CD8-positive, alpha-beta memory T cell (primary cell): ENCODE data around the gene CLASRP. TPM values are rescaled to one million over a fixed set of nuclear protein-coding genes. Genes with fewer than 3 reads are reported as not detected.

Experiments used
- CTCF ChIA-PET: fragments of 350-600 bp; sonication (Branson Sonifier 250); formaldehyde crosslinking; loops from one replicate; lab custom pipeline; 2021; ENCODE audit warnings: antibody characterized with exemption; lab: Charles Lee
- POLR2A ChIA-PET: fragments of 350-600 bp; sonication (Branson Sonifier 250); formaldehyde crosslinking; loops from one replicate; lab custom pipeline; 2021; ENCODE audit warnings: antibody characterized with exemption; lab: Charles Lee
- DNase-seq, 5 donors: peaks; one replicate each; pipeline versions ENCODE4 v3.0.0 to v3.0.0-alpha.2; 2020 to 2022; ENCODE audit warnings: mixed read lengths in 1 of 5
- H3K27ac ChIP-seq: one replicate; pipeline ENCODE4 v1.7.0; 2013; ENCODE audit warnings: low read depth, mild to moderate bottlenecking, low read length, moderate library complexity
- H3K27me3 ChIP-seq: 2 replicates; pipeline ENCODE4 v1.7.0; 2013; ENCODE audit warnings: low read length, mild to moderate bottlenecking; ENCODE audit not compliant: insufficient read depth, poor library complexity, severe bottlenecking
- H3K36me3 ChIP-seq: 2 replicates; pipeline ENCODE4 v1.7.0; 2013; ENCODE audit warnings: mild to moderate bottlenecking, low read length, moderate library complexity; ENCODE audit not compliant: insufficient read depth
- H3K4me1 ChIP-seq: 2 replicates; pipeline ENCODE4 v1.7.0; 2013; ENCODE audit warnings: mild to moderate bottlenecking, low read length, moderate library complexity; ENCODE audit not compliant: insufficient read depth
- H3K4me3 ChIP-seq: 2 replicates; pipeline ENCODE4 v1.7.0; 2013; ENCODE audit warnings: mild to moderate bottlenecking, low read length
- H3K9me3 ChIP-seq: 2 replicates; pipeline ENCODE4 v1.7.0; 2013; ENCODE audit warnings: mild to moderate bottlenecking, low read length
- H3K27ac Mint-ChIP-seq, 8 donors: one replicate each; pipeline ENCODE4 v1.8.0; 2020 to 2021; ENCODE audit warnings: mixed read lengths in 8 of 8, mild to moderate bottlenecking in 6 of 8, inconsistent platforms in 3 of 8, moderate library complexity in 3 of 8
- H3K27me3 Mint-ChIP-seq, 2 donors: one replicate each; pipeline ENCODE4 v1.8.0; 2020 to 2021; ENCODE audit warnings: mixed read lengths in 2 of 2, mild to moderate bottlenecking in 1 of 2, moderate library complexity in 1 of 2
- H3K36me3 Mint-ChIP-seq, 3 donors: one replicate each; pipeline ENCODE4 v1.8.0; 2020 to 2021; ENCODE audit warnings: mixed read lengths in 3 of 3, inconsistent platforms in 1 of 3, mild to moderate bottlenecking in 1 of 3
- H3K4me1 Mint-ChIP-seq, 3 donors: one replicate each; pipeline ENCODE4 v1.8.0; 2020 to 2021; ENCODE audit warnings: mixed read lengths in 3 of 3, inconsistent platforms in 1 of 3, mild to moderate bottlenecking in 1 of 3
- H3K4me3 Mint-ChIP-seq, 7 donors: one replicate each; pipeline ENCODE4 v1.8.0; 2020 to 2021; ENCODE audit warnings: mixed read lengths in 7 of 7, mild to moderate bottlenecking in 6 of 7, moderate library complexity in 4 of 7, inconsistent platforms in 2 of 7
- H3K9me3 Mint-ChIP-seq, 5 donors: one replicate each; pipeline ENCODE4 v1.8.0; 2020 to 2022; ENCODE audit warnings: mixed read lengths in 5 of 5, mild to moderate bottlenecking in 3 of 5, moderate library complexity in 2 of 5, inconsistent platforms in 1 of 5
- polyA plus RNA-seq: library from polyadenylated mRNA; unstranded; fragments of 300-500 nt; fragmentation: Illumina TruSeq; gene quantifications from one replicate; pipeline ENCODE4 v1.2.3, GENCODE V29; 2021
- total RNA-seq, 2 experiments: library from RNA; stranded (reverse); gene quantifications; one replicate each; pipeline ENCODE4 v1.2.3, GENCODE V29; 2021

Gene CLASRP, protein sequence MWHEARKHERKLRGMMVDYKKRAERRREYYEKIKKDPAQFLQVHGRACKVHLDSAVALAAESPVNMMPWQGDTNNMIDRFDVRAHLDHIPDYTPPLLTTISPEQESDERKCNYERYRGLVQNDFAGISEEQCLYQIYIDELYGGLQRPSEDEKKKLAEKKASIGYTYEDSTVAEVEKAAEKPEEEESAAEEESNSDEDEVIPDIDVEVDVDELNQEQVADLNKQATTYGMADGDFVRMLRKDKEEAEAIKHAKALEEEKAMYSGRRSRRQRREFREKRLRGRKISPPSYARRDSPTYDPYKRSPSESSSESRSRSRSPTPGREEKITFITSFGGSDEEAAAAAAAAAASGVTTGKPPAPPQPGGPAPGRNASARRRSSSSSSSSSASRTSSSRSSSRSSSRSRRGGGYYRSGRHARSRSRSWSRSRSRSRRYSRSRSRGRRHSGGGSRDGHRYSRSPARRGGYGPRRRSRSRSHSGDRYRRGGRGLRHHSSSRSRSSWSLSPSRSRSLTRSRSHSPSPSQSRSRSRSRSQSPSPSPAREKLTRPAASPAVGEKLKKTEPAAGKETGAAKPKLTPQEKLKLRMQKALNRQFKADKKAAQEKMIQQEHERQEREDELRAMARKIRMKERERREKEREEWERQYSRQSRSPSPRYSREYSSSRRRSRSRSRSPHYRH
- total RNA-seq (10 to 100 TPM; 75.5 to 84.1 TPM), polyA plus RNA-seq (7.9 TPM)

DNA sequence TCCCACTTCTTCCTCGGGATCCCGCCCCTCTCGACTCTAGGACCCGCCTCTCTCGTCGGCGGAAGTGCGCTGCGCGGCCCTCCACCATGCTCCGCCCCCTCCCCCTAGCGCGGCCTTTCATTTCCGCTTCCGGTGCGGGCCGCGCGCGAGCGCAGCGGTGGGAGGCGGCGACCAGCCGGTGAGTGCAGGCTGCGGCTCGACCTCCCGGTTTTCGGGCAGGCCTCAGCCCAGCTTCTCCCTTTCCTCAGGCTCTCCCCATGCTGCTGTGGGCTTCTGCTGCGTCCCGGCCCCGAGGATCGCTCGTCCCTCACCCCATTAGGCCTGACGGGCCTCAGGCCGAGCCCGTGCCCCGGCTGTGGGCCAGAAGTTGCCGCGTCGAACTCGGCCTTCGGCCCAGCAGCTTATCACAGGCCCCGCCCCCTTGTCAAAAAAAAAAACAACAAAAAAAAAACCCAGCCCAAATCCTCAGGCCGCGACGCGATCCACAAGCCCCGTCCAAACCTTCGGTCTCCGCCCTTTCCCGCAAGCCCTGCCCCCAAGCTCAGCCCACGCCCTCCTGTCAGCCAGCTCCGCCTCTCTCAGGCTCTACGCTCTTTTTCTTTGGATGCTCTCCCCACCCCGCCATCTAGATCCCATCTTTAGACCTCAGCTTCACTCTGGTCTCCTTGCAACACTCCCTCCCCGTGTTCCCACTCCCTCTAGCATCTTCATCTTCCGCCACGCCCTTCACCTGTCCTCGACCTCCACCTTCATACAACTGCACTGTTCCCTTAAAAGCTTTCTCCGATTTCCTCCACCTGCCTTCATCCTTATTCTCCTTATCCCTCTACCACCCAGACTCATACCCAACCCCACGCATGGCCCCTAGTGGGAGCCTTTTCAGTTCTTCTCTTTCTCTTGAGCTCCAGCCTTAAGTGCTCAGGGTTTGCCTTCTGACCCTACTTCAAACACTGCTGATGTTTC is at the start of gene CLASRP:
Gene CLASRP, plus strand, starts transcription at position 115 of the 963 bp plus-strand sequence. CDS start 1,168 bp downstream, outside the sequence.
- Mint-ChIP-seq H3K27ac (peak within 1 kb of the TSS; percentile 79 to 100 (median 95)), H3K36me3 (peaks cover 0 to 70% (median 11%) of the 10 kb centered on the region in 3 donors), H3K9me3 (no peaks in the 10 kb centered on the region), H3K4me3 (peak within 1 kb of the TSS; percentile 86 to 100 (median 94)), H3K4me1 (peaks cover 32 to 43% (median 32%) of the 10 kb centered on the region in 3 donors), H3K27me3 (peaks cover 0 to 2% of the 10 kb centered on the region in 2 donors)
- H3K27ac ChIP-seq = peak within 1 kb of the TSS; percentile 98
- peak within 1 kb of the TSS; percentile 95 for H3K4me3 ChIP-seq
- DNase-seq = peak; percentile 83 to 90 (median 85)
- H3K4me1 ChIP-seq = peaks cover 24% of the 10 kb centered on the region
- ChIA-PET CTCF (interaction anchor here (0.6 to 2.3 kb wide), 12 partner anchors 10 to 1989 kb away, joined by 3 to 13 read pairs (median 3); partner anchors contain the start of gene PPP1R37), POLR2A (interaction anchor here (0.6 to 2.1 kb wide), 8 partner anchors 30 to 324 kb away, joined by 3 to 13 read pairs (median 4); partner anchors contain the start of genes BLOC1S3, GEMIN7 and RELB)
- H3K9me3 ChIP-seq = no peaks in the 10 kb centered on the region
- peaks cover 22% of the 10 kb centered on the region for H3K36me3 ChIP-seq
- H3K27me3 ChIP-seq = no peaks in the 10 kb centered on the region

DNA sequence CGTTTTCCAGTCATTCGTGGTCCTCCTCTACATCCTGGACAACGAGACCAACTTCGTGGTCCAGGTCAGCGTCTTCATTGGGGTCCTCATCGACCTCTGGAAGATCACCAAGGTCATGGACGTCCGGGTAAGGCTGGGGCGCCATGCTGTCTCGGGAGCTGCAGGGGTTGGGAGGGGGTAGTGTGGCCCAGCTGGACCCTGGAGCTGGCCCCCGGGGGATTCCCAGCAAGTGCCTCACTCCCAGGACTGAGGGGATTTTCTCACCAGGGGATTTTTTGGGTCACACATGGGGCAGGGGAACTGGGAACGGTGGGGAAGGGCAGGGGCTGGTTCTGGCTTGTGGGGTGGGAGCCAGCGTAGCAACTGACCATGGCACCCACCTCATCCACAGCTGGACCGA is 48.4 kb upstream of the CLASRP start:
- H3K27me3 Mint-ChIP-seq = peaks cover 0 to 3% of the 10 kb centered on the region in 2 donors
- no peak overlapping the region for H3K4me3 Mint-ChIP-seq
- H3K9me3 ChIP-seq = no peaks in the 10 kb centered on the region
- H3K4me1 ChIP-seq = no peaks in the 10 kb centered on the region
- no peaks in the 10 kb centered on the region for H3K9me3 Mint-ChIP-seq
- no peaks in the 10 kb centered on the region for H3K27me3 ChIP-seq
- ChIA-PET POLR2A (no interaction called here), CTCF (interaction anchor here (1.4 to 2.9 kb wide), 3 partner anchors 10 to 69 kb away, joined by 5 to 17 read pairs (median 5); no protein-coding TSS in a partner anchor)
- no peak for DNase-seq
- H3K27ac Mint-ChIP-seq = no peak overlapping the region
- peaks cover 0 to 67% (median 7%) of the 10 kb centered on the region in 3 donors for H3K36me3 Mint-ChIP-seq
- no peak overlapping the region for H3K27ac ChIP-seq
- H3K4me3 ChIP-seq = no peak overlapping the region
- H3K36me3 ChIP-seq = no peaks in the 10 kb centered on the region
- no peaks in the 10 kb centered on the region for H3K4me1 Mint-ChIP-seq

DNA sequence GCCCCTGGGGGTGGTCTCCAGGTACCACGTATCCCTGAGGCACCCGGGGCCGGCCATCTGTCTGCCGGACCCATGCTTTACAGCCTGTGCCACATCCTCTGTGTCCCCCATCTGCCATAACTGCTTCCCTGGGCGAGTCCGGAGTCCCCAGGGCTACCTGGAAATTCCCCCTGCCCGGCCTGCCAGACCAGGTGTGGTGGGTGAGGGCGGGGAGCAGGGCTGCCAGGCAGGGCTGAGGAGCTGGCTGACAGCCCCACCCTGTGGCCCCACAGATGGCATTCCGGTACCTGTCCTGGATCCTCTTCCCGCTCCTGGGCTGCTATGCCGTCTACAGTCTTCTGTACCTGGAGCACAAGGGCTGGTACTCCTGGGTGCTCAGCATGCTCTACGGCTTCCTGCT is 47.9 kb upstream of the CLASRP start:
- H3K4me1 ChIP-seq = no peaks in the 10 kb centered on the region
- DNase-seq = no peak
- Mint-ChIP-seq H3K36me3 (peaks cover 0 to 62% (median 7%) of the 10 kb centered on the region in 3 donors), H3K9me3 (no peaks in the 10 kb centered on the region), H3K4me3 (no peak overlapping the region), H3K27me3 (peaks cover 0 to 3% of the 10 kb centered on the region in 2 donors), H3K4me1 (no peaks in the 10 kb centered on the region), H3K27ac (no peak overlapping the region)
- H3K27ac ChIP-seq = no peak overlapping the region
- no peaks in the 10 kb centered on the region for H3K27me3 ChIP-seq
- H3K4me3 ChIP-seq = no peak overlapping the region
- no peaks in the 10 kb centered on the region for H3K36me3 ChIP-seq
- H3K9me3 ChIP-seq = no peaks in the 10 kb centered on the region
- CTCF ChIA-PET = no interaction called here
- POLR2A ChIA-PET = no interaction called here

DNA sequence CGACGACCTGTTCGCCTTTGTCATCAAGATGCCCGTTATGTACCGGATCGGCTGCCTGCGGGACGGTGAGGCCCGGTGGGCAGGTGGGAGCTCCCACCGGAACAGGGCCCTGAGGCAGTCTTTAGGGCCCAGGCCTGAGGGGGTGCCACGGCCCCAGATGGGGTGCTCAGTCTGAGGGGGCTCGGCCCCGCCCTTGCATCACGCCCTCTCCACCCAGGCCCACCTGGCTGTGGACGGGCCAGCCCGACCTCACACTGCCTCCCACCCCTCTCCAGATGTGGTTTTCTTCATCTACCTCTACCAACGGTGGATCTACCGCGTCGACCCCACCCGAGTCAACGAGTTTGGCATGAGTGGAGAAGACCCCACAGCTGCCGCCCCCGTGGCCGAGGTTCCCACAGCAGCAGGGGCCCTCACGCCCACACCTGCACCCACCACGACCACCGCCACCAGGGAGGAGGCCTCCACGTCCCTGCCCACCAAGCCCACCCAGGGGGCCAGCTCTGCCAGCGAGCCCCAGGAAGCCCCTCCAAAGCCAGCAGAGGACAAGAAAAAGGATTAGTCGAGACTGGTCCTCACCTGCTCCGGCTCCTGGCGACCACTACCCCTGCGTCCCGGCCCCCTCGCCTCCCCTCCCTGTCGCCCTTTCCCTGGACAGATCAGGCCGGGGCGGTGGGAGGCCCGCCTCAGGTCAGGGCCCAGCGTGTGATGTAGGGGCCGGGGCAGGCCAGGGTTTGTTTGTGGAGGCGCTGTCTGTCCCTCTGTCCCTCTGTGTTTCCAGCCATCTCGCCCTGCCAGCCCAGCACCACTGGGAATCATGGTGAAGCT is 46.3 kb upstream of the CLASRP start:
- Mint-ChIP-seq H3K9me3 (no peaks in the 10 kb centered on the region), H3K27ac (peak overlapping the region in 1 of 8 donors; percentile 26), H3K4me1 (no peaks in the 10 kb centered on the region), H3K27me3 (peaks cover 0 to 3% of the 10 kb centered on the region in 2 donors), H3K36me3 (peaks cover 0 to 46% (median 7%) of the 10 kb centered on the region in 3 donors), H3K4me3 (peak overlapping the region in 1 of 7 donors; percentile 1)
- no peak for DNase-seq
- Histone ChIP-seq H3K4me3 (no peak overlapping the region), H3K4me1 (no peaks in the 10 kb centered on the region), H3K27ac (no peak overlapping the region), H3K36me3 (no peaks in the 10 kb centered on the region), H3K9me3 (no peaks in the 10 kb centered on the region), H3K27me3 (no peaks in the 10 kb centered on the region)
- POLR2A ChIA-PET = no interaction called here
- CTCF ChIA-PET = interaction anchor here (1.2 kb wide), 1 partner anchor 8 kb away, joined by 4 read pairs; no protein-coding TSS in a partner anchor

DNA sequence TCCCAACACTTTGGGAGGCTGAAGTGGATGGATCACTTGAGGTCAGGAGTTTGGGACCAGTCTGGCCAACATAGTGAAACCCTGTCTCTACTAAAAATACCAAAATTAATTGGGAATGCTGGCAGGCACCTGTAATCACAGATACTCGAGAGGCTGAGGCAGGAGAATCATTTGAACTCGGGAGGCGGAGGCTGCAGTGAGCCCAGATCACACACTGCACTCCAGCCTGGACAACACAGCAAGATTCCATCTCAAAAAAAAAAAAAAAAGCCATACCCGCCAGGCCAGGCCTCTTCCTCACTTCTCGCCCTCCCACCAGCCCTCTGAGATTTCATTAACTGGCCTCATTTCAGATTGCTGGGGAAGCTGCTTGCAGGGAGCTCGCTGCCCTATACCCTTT is 45.3 kb upstream of the CLASRP start:
- H3K36me3 ChIP-seq = no peaks in the 10 kb centered on the region
- H3K9me3 Mint-ChIP-seq = no peaks in the 10 kb centered on the region

DNA sequence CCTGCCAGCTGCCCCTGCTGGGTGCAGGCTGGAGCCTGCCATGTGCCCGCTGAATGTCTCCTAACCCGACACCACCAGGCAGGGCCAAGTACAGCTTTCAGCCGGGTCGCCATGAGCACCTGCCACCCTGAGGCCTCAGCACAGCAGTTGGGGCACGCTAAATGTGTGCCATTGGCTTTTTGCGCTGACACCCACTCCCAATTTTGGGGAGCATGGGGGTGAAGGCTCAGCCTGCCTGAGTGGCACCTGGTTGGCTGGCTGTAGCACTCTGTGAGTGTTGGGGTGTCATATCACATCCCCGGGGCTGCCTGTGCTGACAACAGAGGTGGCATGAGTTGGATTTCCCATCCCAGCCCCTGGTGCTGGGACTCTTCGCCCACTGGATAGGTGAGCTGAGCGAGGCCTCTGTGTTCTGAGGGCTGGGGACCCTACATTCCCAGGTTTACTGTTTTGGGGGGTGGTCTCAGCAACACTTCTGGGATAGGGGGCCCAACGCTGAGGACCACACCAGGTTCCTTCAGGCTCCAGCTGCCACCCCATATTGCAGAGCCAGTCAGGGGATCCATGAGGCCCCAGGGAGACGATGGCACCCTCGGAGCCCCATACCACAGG is 44.8 kb upstream of the CLASRP start:
- Histone ChIP-seq H3K9me3 (no peaks in the 10 kb centered on the region), H3K27me3 (no peaks in the 10 kb centered on the region), H3K4me1 (no peaks in the 10 kb centered on the region), H3K4me3 (no peak overlapping the region), H3K27ac (no peak overlapping the region), H3K36me3 (no peaks in the 10 kb centered on the region)
- Mint-ChIP-seq H3K9me3 (no peaks in the 10 kb centered on the region), H3K4me1 (no peaks in the 10 kb centered on the region), H3K36me3 (peaks cover 0 to 35% (median 4%) of the 10 kb centered on the region in 3 donors), H3K27me3 (peaks cover 0 to 3% of the 10 kb centered on the region in 2 donors), H3K4me3 (no peak overlapping the region), H3K27ac (peak overlapping the region in 1 of 8 donors; percentile 67)
- POLR2A ChIA-PET = no interaction called here
- DNase-seq = no peak
- CTCF ChIA-PET = no interaction called here

More for the DNA sequence above, 45.3 kb upstream of the CLASRP start:
- Histone ChIP-seq H3K4me3 (no peak overlapping the region), H3K4me1 (no peaks in the 10 kb centered on the region), H3K9me3 (no peaks in the 10 kb centered on the region), H3K27me3 (no peaks in the 10 kb centered on the region), H3K27ac (no peak overlapping the region)
- H3K4me3 Mint-ChIP-seq = peak overlapping the region in 1 of 7 donors; percentile 28
- peaks cover 0 to 3% of the 10 kb centered on the region in 2 donors for H3K27me3 Mint-ChIP-seq
- peaks cover 0 to 40% (median 4%) of the 10 kb centered on the region in 3 donors for H3K36me3 Mint-ChIP-seq
- no peaks in the 10 kb centered on the region for H3K4me1 Mint-ChIP-seq
- no peak for DNase-seq
- POLR2A ChIA-PET = no interaction called here
- CTCF ChIA-PET = no interaction called here
- peak overlapping the region in 1 of 8 donors; percentile 67 for H3K27ac Mint-ChIP-seq
